CD4-positive, alpha-beta T cell treated with Interleukin-15 for 1 hour (primary cell): ENCODE measurements around the gene EIPR1.
A peak's percentile ranks its signal among the peaks of the same experiment; 100 is the strongest.
"Not testable (repeated sequence)": the region's sequence is repeated elsewhere in the genome, so short reads cannot be mapped to it uniquely, and the experiment has no call there.

Experiments
- DNase-seq: peaks from one replicate; pipeline ENCODE4 v3.0.0-alpha.2; 2020

The EIPR1 gene

GRCh38 chr2:3187467-3187866, 190.2 kb downstream of the EIPR1 start:
- DNase-seq, result no peak

- no peak for DNase-seq
These were observed 190.9 kb downstream of the EIPR1 start for GRCh38 chr2:3186766-3187165.

- no peak for DNase-seq
These were observed 191.7 kb downstream of the EIPR1 start for GRCh38 chr2:3185910-3186309.

GRCh38 chr2:3185256-3185655, 192.4 kb downstream of the EIPR1 start:
- DNase-seq, result no peak

- no peak for DNase-seq
These were observed 193.5 kb downstream of the EIPR1 start for GRCh38 chr2:3184167-3184566.

GRCh38 chr2:3183766-3184165, 193.9 kb downstream of the EIPR1 start:
- DNase-seq, result no peak

GRCh38 chr2:3182848-3183247, 194.8 kb downstream of the EIPR1 start:
- DNase-seq, result no peak

GRCh38 chr2:3181416-3182010, 196.1 kb downstream of the EIPR1 start:
- no peak for DNase-seq

GRCh38 chr2:3180909-3181221, 196.8 kb downstream of the EIPR1 start:
- not testable (repeated sequence) for DNase-seq

- peak; percentile 15 for DNase-seq
These were observed 197.3 kb downstream of the EIPR1 start for GRCh38 chr2:3180082-3180908.

- DNase-seq, result no peak
These were observed 198.0 kb downstream of the EIPR1 start for GRCh38 chr2:3179626-3180025.

GRCh38 chr2:3179208-3179607, 198.4 kb downstream of the EIPR1 start:
- peak; percentile 4 for DNase-seq

- peak; percentile 4 for DNase-seq
These were observed 199.0 kb downstream of the EIPR1 start for GRCh38 chr2:3178578-3179031.

GRCh38 chr2:3177891-3178577, 199.6 kb downstream of the EIPR1 start:
- peak; percentile 10 for DNase-seq

- no peak for DNase-seq
These were observed 200.8 kb downstream of the EIPR1 start for GRCh38 chr2:3176869-3177255.

- DNase-seq, result no peak
These were observed 201.3 kb downstream of the EIPR1 start for GRCh38 chr2:3176071-3176868.

- no peak for DNase-seq
These were observed 202.1 kb downstream of the EIPR1 start for GRCh38 chr2:3175568-3175955.

- peak; percentile 6 for DNase-seq
These were observed 202.7 kb downstream of the EIPR1 start for GRCh38 chr2:3174626-3175567.

- no peak for DNase-seq
These were observed 204.6 kb downstream of the EIPR1 start for GRCh38 chr2:3173031-3173430.

- no peak for DNase-seq
These were observed 205.2 kb downstream of the EIPR1 start for GRCh38 chr2:3172265-3172935.

- DNase-seq, result no peak
These were observed 205.9 kb downstream of the EIPR1 start for GRCh38 chr2:3171564-3172264.
